GM11168 (cell line): ENCODE data around the gene NFKBIB.
"Not testable (repeated sequence)": the region's sequence is repeated elsewhere in the genome, so short reads cannot be mapped to it uniquely, and the experiment has no call there.

Experiments used
- in situ Hi-C: fragments of 300-500 bp; cut with MboI; formaldehyde crosslinking; loops from one replicate; pipeline ENCODE4 v1.12.0; 2022; ENCODE audit warnings: low sequenced_read_pairs; ENCODE audit not compliant: unreplicated experiment

The NFKBIB gene, protein sequence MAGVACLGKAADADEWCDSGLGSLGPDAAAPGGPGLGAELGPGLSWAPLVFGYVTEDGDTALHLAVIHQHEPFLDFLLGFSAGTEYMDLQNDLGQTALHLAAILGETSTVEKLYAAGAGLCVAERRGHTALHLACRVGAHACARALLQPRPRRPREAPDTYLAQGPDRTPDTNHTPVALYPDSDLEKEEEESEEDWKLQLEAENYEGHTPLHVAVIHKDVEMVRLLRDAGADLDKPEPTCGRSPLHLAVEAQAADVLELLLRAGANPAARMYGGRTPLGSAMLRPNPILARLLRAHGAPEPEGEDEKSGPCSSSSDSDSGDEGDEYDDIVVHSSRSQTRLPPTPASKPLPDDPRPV

DNA sequence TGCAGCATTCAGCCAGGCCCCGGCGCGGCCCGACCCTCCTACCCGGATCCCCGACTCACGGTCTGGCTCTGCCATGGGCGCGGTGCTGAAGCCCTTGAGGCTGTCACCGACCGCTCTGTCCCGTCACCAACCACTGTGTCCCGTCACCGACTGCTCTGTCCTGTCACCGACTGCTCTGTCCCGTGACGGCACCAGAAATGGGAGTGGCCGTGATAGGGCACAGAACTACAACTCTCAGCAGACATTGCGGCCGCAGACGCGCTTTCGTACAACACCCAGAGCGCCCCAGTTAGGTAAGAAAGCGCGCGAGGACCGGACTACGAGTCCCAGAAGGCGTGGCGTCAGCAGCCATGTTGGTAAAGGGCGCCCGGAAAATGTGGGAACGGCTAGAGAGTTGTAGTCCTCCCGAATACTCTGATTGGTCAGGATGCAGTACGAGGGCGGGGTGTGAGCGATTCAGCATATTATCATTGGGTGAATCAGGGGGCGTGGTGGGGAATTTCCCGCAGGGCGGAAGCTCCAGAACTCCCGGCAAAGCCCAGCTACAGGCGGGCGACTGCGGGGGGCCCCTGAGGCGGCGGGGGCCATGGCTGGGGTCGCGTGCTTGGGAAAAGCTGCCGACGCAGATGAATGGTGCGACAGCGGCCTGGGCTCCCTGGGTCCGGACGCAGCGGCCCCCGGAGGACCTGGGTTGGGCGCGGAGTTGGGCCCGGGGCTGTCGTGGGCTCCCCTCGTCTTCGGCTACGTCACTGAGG is at the start of gene NFKBIB, which contains the start of gene SIRT2:
Gene NFKBIB (plus strand): TSS at position 523 of the 755 bp plus-strand sequence. CDS start 64 bp downstream, at position 587.
Gene SIRT2 (minus strand): TSS at position 172 of the 755 bp plus-strand sequence. CDS start 97 bp downstream, at position 75.
- in situ Hi-C loops, result no loop called here

DNA sequence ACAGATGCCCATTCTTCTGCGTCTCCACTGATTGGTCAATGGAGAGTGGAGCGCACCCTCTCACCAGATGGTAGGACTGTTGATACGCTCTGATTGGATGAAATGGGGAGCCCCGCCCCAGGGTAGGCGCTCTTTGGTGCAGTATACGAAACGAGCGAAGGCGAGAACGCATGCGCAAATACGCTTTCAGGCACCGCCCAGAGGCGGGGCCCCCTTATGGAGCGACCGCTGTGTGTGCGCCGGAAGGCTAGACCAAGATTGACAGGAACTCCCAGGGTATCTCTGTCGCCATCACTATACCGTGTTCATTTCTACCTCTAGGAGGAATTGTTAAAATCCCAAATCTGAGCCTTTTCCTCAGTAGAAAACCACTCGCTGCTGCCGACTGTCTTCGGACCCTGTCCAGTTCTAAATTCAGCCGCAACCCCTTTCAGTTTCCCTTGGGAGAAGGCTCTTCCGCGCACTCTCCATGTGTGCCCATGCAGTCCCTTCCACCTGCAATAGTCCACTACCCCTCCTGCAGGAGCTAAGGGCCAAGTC is 49.3 kb upstream of the NFKBIB start:
- in situ Hi-C loops, result no loop called here

DNA sequence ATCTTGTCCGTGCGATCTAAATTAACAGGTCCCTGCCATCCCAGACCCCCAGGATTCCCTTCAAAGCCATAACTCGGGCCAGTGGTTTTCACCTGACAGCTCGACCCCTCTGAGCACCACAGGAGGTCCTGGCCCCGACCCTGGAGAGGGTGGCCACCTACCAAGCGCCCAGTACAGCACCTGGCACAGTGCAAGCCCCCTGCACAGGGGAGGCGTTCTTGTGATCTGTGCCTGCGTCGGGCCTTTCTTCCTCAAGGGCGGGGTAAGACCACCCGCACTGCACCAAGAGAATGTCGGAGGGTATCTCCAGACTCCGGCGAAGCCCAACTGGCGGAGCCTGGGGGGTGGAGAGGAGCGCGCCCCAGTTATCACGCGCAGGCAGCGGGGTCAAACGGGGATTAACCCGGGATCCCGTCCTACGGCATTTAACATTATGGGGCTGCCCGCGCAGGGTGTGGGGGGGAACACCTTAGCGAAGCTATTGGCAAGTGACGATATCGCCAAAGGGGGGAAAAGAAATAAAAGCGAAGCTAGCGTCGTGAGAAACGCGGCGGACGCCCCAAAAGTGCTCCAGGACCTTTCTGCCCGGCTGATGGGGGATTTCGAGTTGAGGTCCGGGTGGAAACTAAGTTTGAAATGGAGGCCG is 48.7 kb upstream of the NFKBIB start:
- in situ Hi-C loops, result no loop called here

DNA sequence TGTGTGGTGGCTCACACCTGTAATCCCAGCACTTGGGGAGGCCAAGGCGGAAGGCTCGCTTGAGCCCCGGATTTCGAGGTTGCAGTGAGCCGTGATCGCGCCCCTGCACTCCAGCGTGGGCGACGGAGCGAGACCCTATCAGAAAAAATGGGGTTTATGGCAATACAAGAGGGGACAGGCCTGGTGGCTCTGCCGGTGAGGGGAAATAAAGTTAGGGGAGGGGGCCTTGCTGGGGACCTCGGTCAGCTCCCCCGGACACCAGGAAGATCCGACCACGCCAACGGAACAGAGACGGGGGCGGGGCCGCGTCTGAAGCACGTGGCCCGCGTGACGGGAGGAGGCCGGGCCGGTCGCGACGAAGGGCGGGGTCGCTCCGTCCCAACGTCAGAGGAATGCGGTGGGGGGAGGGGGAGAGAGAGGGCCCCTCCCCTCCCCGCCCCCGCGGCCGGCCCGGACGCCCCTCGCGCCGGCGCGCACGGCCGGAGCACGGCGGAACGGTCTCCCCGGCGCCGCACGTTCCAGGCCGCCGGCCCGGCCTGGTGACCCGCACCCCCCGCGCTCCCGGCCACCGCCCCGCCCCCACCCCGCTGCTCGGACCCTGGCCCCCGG is 48.0 kb upstream of the NFKBIB start:
- in situ Hi-C loops, result no loop called here

DNA sequence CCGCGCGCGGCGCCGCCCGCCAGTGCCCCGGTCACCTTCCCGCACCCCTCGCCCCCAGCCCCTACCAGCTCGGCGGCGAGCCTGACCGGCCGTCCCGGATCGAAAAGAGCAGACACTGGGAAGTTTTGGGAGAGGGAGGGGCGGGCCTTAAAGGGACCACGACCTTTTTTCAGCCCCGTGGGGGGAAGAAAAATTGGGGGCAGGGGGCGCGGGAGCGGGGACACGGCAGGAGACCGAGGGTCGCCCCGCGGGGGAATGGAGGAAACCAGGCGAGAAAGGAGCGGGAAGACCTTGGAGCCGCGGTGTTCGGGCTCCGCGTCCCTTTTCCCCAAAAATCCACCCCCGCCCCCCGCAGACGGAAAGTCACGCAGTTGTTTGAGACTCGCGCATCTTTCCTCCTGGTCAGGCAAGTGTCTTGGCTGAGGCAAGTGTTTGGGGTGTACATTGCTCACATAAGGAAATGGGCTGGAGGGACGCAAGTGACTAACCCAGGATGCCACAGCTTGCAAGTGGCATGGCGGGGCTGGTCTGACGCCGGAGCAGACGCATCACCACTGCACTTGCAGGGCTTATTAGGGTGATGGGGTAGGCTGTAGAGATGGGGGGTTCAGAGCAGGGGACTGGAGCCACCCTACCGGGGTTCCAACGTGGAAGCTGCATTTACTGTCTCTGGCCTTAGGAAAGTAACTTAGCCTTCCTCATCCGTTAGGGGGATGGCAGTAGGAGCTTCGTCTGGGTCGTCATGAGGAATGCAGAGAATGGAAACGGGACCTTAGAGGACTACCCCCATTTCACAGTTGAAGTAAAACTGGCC is 47.3 kb upstream of the NFKBIB start:
- in situ Hi-C loops, result no loop called here

DNA sequence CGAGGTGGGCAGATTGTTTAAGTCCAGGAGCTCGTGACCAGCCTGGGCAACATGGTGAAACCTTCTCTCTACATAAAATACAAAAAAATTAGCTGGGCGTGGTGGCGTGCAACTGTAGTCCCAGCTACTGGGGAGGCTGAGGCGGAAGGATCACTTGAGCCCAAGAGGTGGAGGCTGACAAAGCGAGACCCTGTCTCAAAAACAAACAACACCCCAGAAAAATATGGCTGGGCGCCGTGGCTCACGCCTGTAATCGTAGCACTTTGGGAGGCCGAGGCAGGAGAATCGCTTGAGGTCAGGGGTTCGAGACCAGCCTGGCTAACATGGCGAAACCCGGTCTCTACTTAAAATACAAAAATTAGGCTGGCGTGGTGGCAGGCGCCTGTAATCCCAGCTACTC is 46.6 kb upstream of the NFKBIB start:
- in situ Hi-C loops, result no loop called here

DNA sequence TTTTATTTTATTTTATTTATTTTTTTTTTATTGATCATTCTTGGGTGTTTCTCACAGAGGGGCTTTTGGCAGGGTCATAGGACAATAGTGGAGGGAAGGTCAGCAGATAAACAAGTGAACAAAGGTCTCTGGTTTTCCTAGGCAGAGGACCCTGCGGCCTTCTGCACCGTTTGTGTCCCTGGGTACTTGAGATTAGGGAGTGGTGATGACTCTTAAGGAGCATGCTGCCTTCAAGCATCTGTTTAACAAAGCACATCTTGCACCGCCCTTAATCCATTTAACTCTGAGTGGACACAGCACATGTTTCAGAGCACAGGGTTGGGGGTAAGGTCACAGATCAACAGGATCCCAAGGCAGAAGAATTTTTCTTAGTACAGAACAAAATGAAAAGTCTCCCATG is 44.8 kb upstream of the NFKBIB start:
- in situ Hi-C loops, result not testable (repeated sequence)

DNA sequence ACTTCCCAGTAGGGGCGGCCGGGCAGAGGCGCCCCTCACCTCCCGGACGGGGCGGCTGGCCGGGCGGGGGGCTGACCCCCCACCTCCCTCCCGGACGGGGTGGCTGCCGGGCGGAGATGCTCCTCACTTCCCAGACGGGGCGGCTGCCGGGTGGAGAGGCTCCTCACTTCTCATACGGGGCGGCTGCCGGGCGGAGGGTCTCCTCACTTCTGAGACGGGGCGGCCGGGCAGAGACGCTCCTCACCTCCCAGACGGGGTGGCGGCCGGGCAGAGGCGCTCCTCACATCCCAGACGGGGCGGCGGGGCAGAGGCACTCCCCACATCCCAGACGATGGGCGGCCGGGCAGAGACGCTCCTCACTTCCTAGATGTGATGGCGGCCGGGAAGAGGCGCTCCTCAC is 44.0 kb upstream of the NFKBIB start:
- in situ Hi-C loops, result not testable (repeated sequence)

DNA sequence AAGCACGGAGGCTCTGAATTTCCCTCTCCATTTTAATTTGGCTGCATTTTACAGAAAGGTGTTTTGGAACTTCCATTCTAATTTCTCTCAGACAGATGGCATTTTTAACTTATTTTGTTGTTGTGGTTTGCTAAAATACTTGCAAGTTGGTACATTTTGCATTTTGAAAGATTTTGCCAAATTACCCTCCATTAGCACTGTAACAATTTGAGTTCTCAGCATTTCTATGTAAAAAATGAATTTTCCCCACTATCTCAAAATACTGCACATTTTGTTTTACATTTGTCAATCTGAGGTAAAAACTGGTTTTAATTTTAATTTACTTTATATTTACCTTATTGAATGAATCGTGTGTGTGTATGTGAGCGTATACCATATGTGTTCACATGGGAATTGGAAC is 43.0 kb upstream of the NFKBIB start:
- in situ Hi-C loops, result no loop called here

DNA sequence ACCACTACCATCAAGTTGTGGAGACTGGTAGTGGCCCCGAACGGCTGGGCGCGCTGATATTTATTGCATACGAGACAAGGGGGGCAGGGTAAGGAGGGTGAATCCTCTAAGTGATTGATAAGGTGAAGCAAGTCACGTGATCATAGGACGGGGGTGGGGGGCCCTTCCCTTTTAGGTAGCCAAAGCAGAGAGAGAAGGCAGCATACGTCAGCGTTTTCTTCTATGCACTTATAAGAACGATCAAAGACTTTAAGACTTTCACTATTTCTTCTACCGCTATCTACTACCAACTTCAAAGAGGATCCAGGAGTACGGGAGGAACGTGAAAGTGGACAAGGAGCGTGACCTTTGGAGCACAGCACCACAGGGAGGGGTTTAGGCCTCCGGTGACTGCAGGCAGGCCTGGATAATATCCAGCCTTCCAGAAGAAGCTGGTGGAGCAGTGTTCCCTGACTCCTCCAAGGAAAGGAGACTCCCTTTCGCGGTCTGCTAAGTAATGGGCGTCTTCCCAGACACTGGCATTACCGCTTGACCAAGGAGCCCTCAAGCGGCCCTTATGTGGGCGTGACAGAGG is 40.1 kb upstream of the NFKBIB start:
- in situ Hi-C loops, result not testable (repeated sequence)

DNA sequence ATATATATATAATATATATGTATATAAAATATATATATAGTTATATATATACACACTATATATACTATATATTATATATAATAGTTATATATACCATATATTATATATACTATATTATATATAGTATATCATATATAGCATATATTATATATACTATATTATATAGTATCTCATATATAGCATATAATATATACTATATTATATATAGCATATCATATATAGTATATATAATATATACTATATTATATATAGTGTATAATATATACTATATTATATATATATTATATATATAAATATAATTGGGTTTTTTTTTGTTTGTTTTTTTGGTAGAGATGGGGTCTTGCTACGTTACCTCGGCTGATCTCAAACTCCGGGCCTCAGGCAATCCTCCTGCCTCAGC is 38.4 kb upstream of the NFKBIB start:
- in situ Hi-C loops, result no loop called here

DNA sequence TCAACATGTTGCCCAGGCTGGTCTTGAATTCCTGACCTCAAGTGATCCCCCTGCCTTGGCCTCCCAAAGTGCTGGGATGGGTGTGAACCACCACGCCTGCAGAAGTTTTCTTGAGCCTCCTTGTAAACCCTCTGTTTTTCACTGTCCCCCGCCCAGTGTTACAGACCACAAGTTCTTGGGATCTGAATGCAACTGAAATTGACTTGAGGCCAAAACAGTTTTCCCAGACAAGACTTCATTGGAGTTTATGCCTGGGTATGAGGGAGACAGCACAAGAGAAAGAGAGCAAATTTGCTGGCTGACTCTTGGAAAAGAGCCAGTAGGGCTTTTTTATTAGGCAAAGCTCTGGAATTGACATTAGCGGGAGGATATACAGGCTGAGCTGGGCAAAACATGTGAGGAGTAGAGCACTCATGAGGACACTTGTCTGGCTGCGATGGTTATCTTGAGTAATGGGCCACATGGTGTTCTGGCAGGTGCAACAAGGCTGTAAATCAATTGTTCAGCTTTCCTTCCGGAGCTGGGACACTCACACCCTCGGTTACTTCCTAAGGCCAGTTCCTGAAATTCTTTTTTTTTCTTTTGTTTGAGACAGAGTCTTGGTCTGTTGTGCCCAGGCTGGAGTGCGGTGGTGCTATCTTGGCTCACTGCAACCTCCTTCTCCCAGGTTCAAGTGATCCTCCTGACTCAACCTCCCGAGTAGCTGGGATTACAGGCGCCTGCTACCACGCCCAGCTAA is 37.3 kb upstream of the NFKBIB start:
- in situ Hi-C loops, result no loop called here

DNA sequence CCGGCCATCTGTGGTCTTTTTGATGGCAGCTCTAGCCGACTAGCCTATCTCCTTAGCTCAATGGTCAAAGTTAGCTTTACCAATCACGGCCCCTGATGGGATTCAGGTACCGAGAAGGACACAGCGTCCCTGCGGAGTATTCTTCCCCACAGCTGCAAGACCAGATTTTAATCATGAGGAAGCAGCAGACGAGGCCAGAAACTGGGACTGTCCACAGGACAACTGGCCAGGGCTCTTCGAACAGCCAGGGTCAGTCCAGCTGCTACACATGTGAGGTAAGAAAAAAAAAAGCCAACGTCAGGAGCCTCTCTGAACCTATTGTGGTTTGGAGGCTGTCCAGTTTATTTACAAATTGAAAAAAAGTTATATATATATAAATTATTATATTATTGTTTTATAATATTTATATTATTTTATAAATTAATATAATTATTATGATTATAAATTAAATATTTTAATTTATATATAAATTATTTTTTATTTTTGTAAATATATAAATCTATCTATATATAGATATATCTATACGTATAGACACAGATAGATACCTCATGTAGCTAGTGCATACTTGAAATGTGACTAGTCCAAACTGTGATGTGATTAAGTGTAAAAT is 32.5 kb upstream of the NFKBIB start:
- in situ Hi-C loops, result no loop called here

DNA sequence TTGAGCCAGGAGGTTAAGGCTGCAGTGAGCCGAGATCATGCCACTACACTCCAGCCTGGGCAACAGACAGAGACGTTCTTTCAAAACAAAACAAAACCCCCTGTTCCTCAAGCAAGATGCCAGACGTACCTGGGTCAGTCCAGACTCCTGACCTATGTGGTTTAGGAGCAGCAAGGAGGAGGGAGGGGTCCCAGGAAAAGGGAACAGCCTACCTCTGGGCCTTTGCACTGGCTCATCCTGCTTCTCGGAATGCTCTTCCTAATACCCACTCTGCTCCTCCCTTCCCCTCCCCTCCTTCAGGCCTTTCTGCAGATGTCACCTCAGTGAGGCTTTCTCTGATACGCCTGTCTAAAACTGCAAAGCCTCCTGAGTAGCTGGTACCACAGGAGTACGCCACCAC is 31.2 kb upstream of the NFKBIB start:
- in situ Hi-C loops, result no loop called here

DNA sequence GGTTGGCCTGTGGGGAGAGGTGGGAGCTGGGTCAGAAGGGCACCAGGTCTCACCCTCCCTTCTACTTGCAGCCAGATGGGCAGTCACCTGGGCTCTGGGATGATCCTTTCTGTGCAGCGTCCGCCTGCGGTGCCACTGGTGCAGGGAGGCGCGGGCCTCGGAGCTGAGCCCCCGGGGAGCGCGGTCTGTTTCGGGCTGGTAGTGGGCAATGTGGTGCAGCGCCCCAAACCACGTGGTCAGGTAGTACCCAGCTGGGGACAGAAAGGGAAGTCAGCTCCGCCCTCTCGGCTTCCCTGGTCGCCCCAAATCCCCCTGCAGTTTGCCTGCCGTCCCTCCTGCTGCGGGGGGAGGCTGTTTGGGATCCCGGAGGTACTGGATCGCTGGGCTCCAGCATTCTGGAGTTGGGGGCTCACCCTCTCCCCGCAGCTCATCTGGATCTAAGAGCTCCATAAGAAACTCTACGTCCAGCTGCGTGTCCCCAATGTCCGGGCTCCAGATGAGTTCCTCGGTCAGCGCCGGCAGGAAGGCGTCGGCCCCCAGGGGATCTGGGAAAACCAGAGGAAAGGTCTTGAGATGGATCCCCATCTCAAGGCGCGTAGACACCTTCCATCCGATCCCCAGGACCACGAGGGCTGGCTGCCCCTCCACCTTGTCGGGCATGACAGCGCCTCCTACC is 30.5 kb upstream of the NFKBIB start:
- in situ Hi-C loops, result no loop called here

DNA sequence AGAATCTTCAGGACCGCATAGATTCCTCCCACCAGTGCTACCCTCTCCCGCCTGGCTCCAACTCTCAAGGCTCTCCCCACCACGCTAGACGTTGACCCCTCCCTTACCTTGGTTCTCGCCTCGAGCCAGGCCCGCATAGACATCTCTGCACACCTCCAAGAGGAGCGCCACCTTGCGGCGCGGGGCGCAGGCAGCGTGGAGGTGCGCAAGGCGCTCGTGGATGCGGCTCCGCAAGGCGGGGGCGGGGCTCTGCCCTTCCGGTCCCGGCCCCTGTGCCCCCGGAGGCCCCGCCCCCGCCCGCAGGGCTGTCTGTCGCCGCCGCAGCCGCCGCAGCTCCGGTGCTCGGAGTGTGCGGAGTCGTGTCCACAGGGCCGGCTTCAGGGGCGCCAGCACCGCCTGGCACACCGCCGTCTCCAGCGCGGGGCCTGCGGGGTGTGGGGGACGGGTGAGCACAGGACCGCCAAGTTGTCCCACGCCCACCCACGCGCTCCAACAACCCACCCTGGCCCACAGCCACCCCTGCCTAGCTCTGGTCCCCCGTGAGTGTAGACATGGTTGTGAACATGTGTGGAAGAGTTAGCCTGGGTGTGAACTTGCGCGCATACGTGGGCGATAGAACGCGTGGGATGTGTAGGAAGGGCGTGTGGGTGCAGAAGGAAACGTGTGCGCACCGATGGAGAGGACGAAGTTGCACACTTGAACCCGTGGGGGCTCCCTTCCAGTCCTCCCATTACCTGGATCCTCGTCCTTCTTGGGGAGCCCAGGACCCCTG is 29.7 kb upstream of the NFKBIB start:
- in situ Hi-C loops, result loop anchor here (10.0 kb wide), 1 partner anchor 475 kb away; no protein-coding TSS in a partner anchor

DNA sequence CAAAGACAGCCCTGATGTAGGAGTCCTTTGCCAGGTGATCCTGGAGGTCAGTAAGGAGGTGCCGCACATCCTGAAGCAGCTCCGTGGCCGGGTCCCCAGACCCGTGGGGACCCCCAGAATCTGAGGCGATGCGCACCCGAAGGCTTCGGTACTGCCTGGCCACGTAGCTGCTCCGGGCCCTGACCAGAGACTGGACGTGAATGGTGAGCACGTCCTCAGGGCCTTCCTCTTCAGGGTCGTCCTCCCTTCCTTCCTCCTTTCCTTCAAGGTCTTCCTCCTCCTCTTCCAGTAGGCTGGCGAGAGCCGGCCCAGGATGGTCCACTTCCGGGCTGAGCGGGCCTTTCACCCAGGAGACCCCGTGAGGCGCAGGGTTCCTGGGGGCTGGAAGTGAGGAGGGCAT is 29.2 kb upstream of the NFKBIB start:
- in situ Hi-C loops, result loop anchor here (10.0 kb wide), 1 partner anchor 476 kb away; no protein-coding TSS in a partner anchor
